Measurements from ENCODE around the gene PLA1A. TPM values are rescaled to one million over a fixed set of nuclear protein-coding genes. Genes with fewer than 3 reads are reported as not detected.
"Not testable (repeated sequence)": the region's sequence is repeated elsewhere in the genome, so short reads cannot be mapped to it uniquely, and the experiment has no call there.

PLA1A gene
- total and polyA plus RNA-seq, 8 donors: 1.1 to 16.9 (median 3.3) TPM; not detected in 2

- no peaks in the 10 kb centered on the region for H3K9me3 ChIP-seq
- peak overlapping the region in 4 of 5 donors; percentile 93 to 97 (median 96) for H3K27ac ChIP-seq
- 23 to 45% (median 43%) methylated on average over 1 of the region's 1 CpG for WGBS, 5 donors
- TF ChIP-seq POLR2AphosphoS5 (IDR thresholded peaks at IDR 0.05) (no peak), POLR2A (IDR thresholded peaks at IDR 0.05) (no peak), CTCF (IDR thresholded peaks at IDR 0.05) (no peak), EP300 (IDR thresholded peaks at IDR 0.05) (no peak)
- intact Hi-C loops (cut with DNase I; ENCODE audit: low total_unique reads): no loop called here
- DNase-seq: no peak
- H3K27me3 ChIP-seq: no peaks in the 10 kb centered on the region
- H3K4me1 ChIP-seq: peaks cover 17 to 28% (median 22%) of the 10 kb centered on the region in 4 donors
- peaks cover 16 to 42% (median 37%) of the 10 kb centered on the region in 4 donors for H3K36me3 ChIP-seq
- H3K4me3 ChIP-seq: peak overlapping the region; percentile 61 to 74 (median 70)
Measured at GRCh38 chr3:119676020-119676419, 78.3 kb downstream of the PLA1A start.

GRCh38 chr3:119676771-119677640 is 79.3 kb downstream of the PLA1A start, which contains the start of gene COX17:
Gene COX17, minus strand, starts transcription at chr3:119677406. Its CDS starts 96 bp downstream, at chr3:119677310.
- peak within 1 kb of the TSS; percentile 91 to 97 (median 95) for H3K27ac ChIP-seq
- TF ChIP-seq POLR2A (IDR thresholded peaks at IDR 0.05): peak in 2 of 4 donors; percentile 27 to 33
- TF ChIP-seq EP300 (IDR thresholded peaks at IDR 0.05): no peak
- TF ChIP-seq CTCF (IDR thresholded peaks at IDR 0.05): peak in 1 of 7 experiments; percentile 37
- peak; percentile 71 to 94 (median 82) for TF ChIP-seq POLR2AphosphoS5 (IDR thresholded peaks at IDR 0.05)
- peak; percentile 98 for DNase-seq
- no peaks in the 10 kb centered on the region for H3K27me3 ChIP-seq
- no peaks in the 10 kb centered on the region for H3K9me3 ChIP-seq
- peaks cover 17 to 28% (median 22%) of the 10 kb centered on the region in 4 donors for H3K4me1 ChIP-seq
- WGBS, 5 donors: 0 to 1% (median 0%) methylated on average over 46 to 54 of the region's 54 CpGs
- intact Hi-C loops (cut with DNase I; ENCODE audit: low total_unique reads): no loop called here
- peak within 1 kb of the TSS; percentile 61 to 74 (median 70) for H3K4me3 ChIP-seq
- H3K36me3 ChIP-seq: peaks cover 16 to 32% (median 27%) of the 10 kb centered on the region in 4 donors

- Histone ChIP-seq H3K4me1 (peaks cover 17 to 28% (median 22%) of the 10 kb centered on the region in 4 donors), H3K4me3 (peak overlapping the region; percentile 61 to 74 (median 70)), H3K27ac (peak overlapping the region; percentile 91 to 97 (median 95)), H3K9me3 (no peaks in the 10 kb centered on the region), H3K36me3 (peaks cover 16 to 26% (median 22%) of the 10 kb centered on the region in 4 donors), H3K27me3 (no peaks in the 10 kb centered on the region)
- DNase-seq: no peak
- intact Hi-C loops (cut with DNase I; ENCODE audit: low total_unique reads): no loop called here
- TF ChIP-seq EP300 (IDR thresholded peaks at IDR 0.05): no peak
- no peak for TF ChIP-seq CTCF (IDR thresholded peaks at IDR 0.05)
- no peak for TF ChIP-seq POLR2AphosphoS5 (IDR thresholded peaks at IDR 0.05)
- TF ChIP-seq POLR2A (IDR thresholded peaks at IDR 0.05): no peak
- 3 to 8% (median 6%) methylated on average over 6 of the region's 6 CpGs for WGBS, 5 donors
Measured at GRCh38 chr3:119677641-119677934, 79.9 kb downstream of the PLA1A start.

GRCh38 chr3:119678209-119678608 is 80.5 kb downstream of the PLA1A start:
- WGBS, 5 donors: 96 to 99% (median 98%) methylated on average over 10 of the region's 10 CpGs
- H3K27me3 ChIP-seq; DNase-seq; H3K9me3 ChIP-seq; intact Hi-C loops (cut with DNase I; ENCODE audit: low total_unique reads): not testable (repeated sequence)
- peaks cover 17 to 26% (median 20%) of the 10 kb centered on the region in 4 donors for H3K4me1 ChIP-seq
- peaks cover 15 to 20% (median 17%) of the 10 kb centered on the region in 4 donors for H3K36me3 ChIP-seq
- peak overlapping the region in 1 of 4 donors; percentile 74 for H3K4me3 ChIP-seq
- H3K27ac ChIP-seq: peak overlapping the region in 1 of 5 donors; percentile 96

Other genes with a start within 250 kb of the PLA1A start
- 10 to 100 TPM; 22.2 to 59.7 (median 48.4) TPM for gene TMEM39A, start 134.3 kb upstream of the PLA1A start, total RNA-seq
- 1 to 10 TPM; 4.7 to 5.3 (median 4.9) TPM for gene TMEM39A, start 134.3 kb upstream of the PLA1A start, polyA plus RNA-seq
- gene POGLUT1, start 128.9 kb upstream of the PLA1A start, total RNA-seq: 10 to 100 TPM; 15.2 to 42.3 (median 29.0) TPM
- 1 to 10 TPM; 2.3 to 6.3 (median 3.2) TPM for gene POGLUT1, start 128.9 kb upstream of the PLA1A start, polyA plus RNA-seq
- gene TIMMDC1, start 99.3 kb upstream of the PLA1A start, total RNA-seq: 100 to 1,000 TPM in 1 of 5 donors, 10 to 100 TPM in 4; 26.3 to 165 (median 75.8) TPM
- 10 to 100 TPM; 55.5 to 66.6 (median 62.6) TPM for gene TIMMDC1, start 99.3 kb upstream of the PLA1A start, polyA plus RNA-seq
- 1 to 10 TPM in 2 of 5 donors, under 1 TPM in 2, not detected in 1; 0.14 to 9.9 (median 1.4) TPM for gene CD80, start 38.3 kb upstream of the PLA1A start, total RNA-seq
- gene CD80, start 38.3 kb upstream of the PLA1A start, polyA plus RNA-seq: under 1 TPM in 2 of 3 donors, not detected in 1; 0.19 to 0.25 TPM
- 10 to 100 TPM in 1 of 5 donors, 1 to 10 TPM in 2, under 1 TPM in 1, not detected in 1; 0.89 to 21.4 (median 2.8) TPM for gene ADPRH, start 18.4 kb upstream of the PLA1A start, total RNA-seq
- gene ADPRH, start 18.4 kb upstream of the PLA1A start, polyA plus RNA-seq: 1 to 10 TPM; 1.8 to 3.7 (median 2.5) TPM
- 10 to 100 TPM in 1 of 5 donors, 1 to 10 TPM in 4; 8.5 to 10.7 (median 9.3) TPM for gene POPDC2, start 62.7 kb downstream of the PLA1A start, total RNA-seq
- 1 to 10 TPM; 1.4 to 5.6 (median 2.7) TPM for gene POPDC2, start 62.7 kb downstream of the PLA1A start, polyA plus RNA-seq
- gene COX17, start 79.5 kb downstream of the PLA1A start, total RNA-seq: 10 to 100 TPM; 28.6 to 65.9 (median 32.5) TPM
- 100 to 1,000 TPM; 164 to 184 (median 179) TPM for gene COX17, start 79.5 kb downstream of the PLA1A start, polyA plus RNA-seq
- 10 to 100 TPM in 1 of 5 donors, 1 to 10 TPM in 4; 3.6 to 46.1 (median 3.8) TPM for gene CFAP91, start 105.1 kb downstream of the PLA1A start, total RNA-seq
- 1 to 10 TPM; 1.5 to 1.8 (median 1.5) TPM for gene CFAP91, start 105.1 kb downstream of the PLA1A start, polyA plus RNA-seq
- 10 to 100 TPM in 2 of 5 donors, not detected in 3; 10.5 to 37.4 TPM for gene NR1I2, start 184.2 kb downstream of the PLA1A start, total RNA-seq
- gene NR1I2, start 184.2 kb downstream of the PLA1A start, polyA plus RNA-seq: under 1 TPM in 2 of 3 donors, not detected in 1; 0.08 to 0.25 TPM